HepG2 (cell line): Measurements from ENCODE around the gene SF3A2. TPM values are rescaled to one million over a fixed set of nuclear protein-coding genes. Genes with fewer than 3 reads are reported as not detected.

Experiments
- AKAP8 ChIP-seq: sonication (generic); formaldehyde crosslinking; IDR thresholded peaks from 2 replicates; pipeline ENCODE4 v1.5.1; 2020; ENCODE audit warnings: mild to moderate bottlenecking, missing genetic modification reagents
- CAMTA2 ChIP-seq: sonication (generic); formaldehyde crosslinking; IDR thresholded peaks from 2 replicates; pipeline ENCODE4 v1.4.0; 2020; ENCODE audit warnings: mild to moderate bottlenecking, missing genetic modification reagents, borderline replicate concordance
- CENPX ChIP-seq: sonication (generic); formaldehyde crosslinking; IDR thresholded peaks from 2 replicates; pipeline ENCODE4 v1.9.0; 2021; ENCODE audit warnings: mild to moderate bottlenecking, missing genetic modification reagents, moderate library complexity
- HIVEP1 ChIP-seq: sonication (generic); formaldehyde crosslinking; IDR thresholded peaks from 2 replicates; pipeline ENCODE4 v1.4.0; 2020; ENCODE audit warnings: mild to moderate bottlenecking, missing genetic modification reagents
- HNRNPK ChIP-seq: fragments of 200-400 bp; formaldehyde crosslinking; IDR thresholded peaks from 2 replicates; pipeline ENCODE4 v1.6.1; 2018; ENCODE audit warnings: low read length, low read depth, moderate library complexity, mild to moderate bottlenecking; ENCODE audit not compliant: poor library complexity, severe bottlenecking
- KDM4B ChIP-seq: sonication (generic); formaldehyde crosslinking; IDR thresholded peaks from 2 replicates; pipeline ENCODE4 v1.4.0; 2020; ENCODE audit warnings: missing genetic modification reagents
- NONO ChIP-seq, 2 experiments: fragments of 450-650 bp in 1 of 2; sonication (generic) in 1 of 2; formaldehyde crosslinking in 1 of 2; IDR thresholded peaks in 1 of 2; conservative IDR thresholded peaks in 1 of 2; 2 replicates each; pipeline versions ENCODE4 v1.6.1 to v1.8.0; 2017 to 2022; ENCODE audit warnings: mild to moderate bottlenecking in 1 of 2, missing genetic modification reagents in 1 of 2, moderate library complexity in 1 of 2
- SIX1 ChIP-seq: sonication (generic); formaldehyde crosslinking; IDR thresholded peaks from 2 replicates; pipeline ENCODE4 v1.4.0; 2020; ENCODE audit warnings: missing genetic modification reagents, borderline replicate concordance
- SP1 ChIP-seq, 2 experiments: fragments of 450-650 bp in 1 of 2; sonication (generic) in 1 of 2; formaldehyde crosslinking in 1 of 2; IDR thresholded peaks; 2 replicates each; pipeline versions ENCODE4 v1.4.0 to v1.6.1; 2016 to 2020; ENCODE audit warnings: missing genetic modification reagents in 1 of 2
- TAF15 ChIP-seq: fragments of 200-400 bp; formaldehyde crosslinking; IDR thresholded peaks from one replicate; pipeline ENCODE4 v1.6.1; 2018; ENCODE audit warnings: mild to moderate bottlenecking, low read depth, low read length; ENCODE audit not compliant: poor library complexity, severe bottlenecking
- ZBTB20 ChIP-seq: sonication (generic); formaldehyde crosslinking; IDR thresholded peaks from 2 replicates; pipeline ENCODE4 v1.8.1; 2023; ENCODE audit warnings: missing genetic modification reagents, low read depth, mild to moderate bottlenecking, borderline replicate concordance
- ZBTB7A ChIP-seq: sonication (generic); formaldehyde crosslinking; IDR thresholded peaks from 2 replicates; pipeline ENCODE4 v1.8.0; 2022; ENCODE audit warnings: mild to moderate bottlenecking, missing genetic modification reagents
- ZFY ChIP-seq: sonication (generic); formaldehyde crosslinking; IDR thresholded peaks from 2 replicates; pipeline ENCODE4 v1.4.0; 2020; ENCODE audit warnings: missing genetic modification reagents
- ZNF12 ChIP-seq: sonication (generic); formaldehyde crosslinking; IDR thresholded peaks from 2 replicates; pipeline ENCODE4 v1.5.0; 2020; ENCODE audit warnings: missing genetic modification reagents
- ZNF431 ChIP-seq: sonication (generic); formaldehyde crosslinking; IDR thresholded peaks from 2 replicates; pipeline ENCODE4 v1.9.0; 2022; ENCODE audit warnings: missing genetic modification reagents, low read depth, mild to moderate bottlenecking, borderline replicate concordance
- ZNF547 ChIP-seq: sonication (generic); formaldehyde crosslinking; IDR thresholded peaks from 2 replicates; pipeline ENCODE4 v1.5.1; 2020; ENCODE audit warnings: mild to moderate bottlenecking, missing genetic modification reagents
- ZNF614 ChIP-seq: IDR thresholded peaks from 2 replicates; pipeline ENCODE4 v1.6.1; 2018; ENCODE audit warnings: missing biosample characterization, missing genetic modification reagents, inconsistent platforms, borderline replicate concordance
- ZZZ3 ChIP-seq: sonication (generic); formaldehyde crosslinking; IDR thresholded peaks from 2 replicates; pipeline ENCODE4 v1.4.0; 2020; ENCODE audit warnings: missing genetic modification reagents, mild to moderate bottlenecking, borderline replicate concordance
- polyA plus RNA-seq, 8 experiments: library from polyadenylated mRNA; depleted of rRNA in 3 of 8; stranded (reverse) in 7 of 8; unstranded in 1 of 8; fragments of >200 nt; fragmentation: Illumina TruSeq in 4 of 8; extraction: Trizol in 4 of 8; gene quantifications; 2 replicates each; pipeline versions ENCODE4 v1.2.1 to v1.2.3, GENCODE V29; 2011 to 2016; ENCODE audit warnings: low read depth in 4 of 8, missing spikeins in 1 of 8, mixed read lengths in 1 of 8; ENCODE audit not compliant: insufficient read depth in 1 of 8
- total RNA-seq, 5 experiments: library from RNA; depleted of rRNA; stranded (reverse); fragments of >200 nt; fragmentation: Illumina TruSeq; extraction: Trizol; gene quantifications; 2 replicates each; pipeline ENCODE4 v1.2.3, GENCODE V29; 2016; ENCODE audit warnings: low read depth in 1 of 5
- TF ChIP-seq, protein P1 (sequence below): IDR thresholded peaks from 2 replicates; pipeline ENCODE4 v1.6.1; 2016
- TF ChIP-seq, protein P2 (sequence below): sonication (generic); formaldehyde crosslinking; IDR thresholded peaks from 2 replicates; pipeline ENCODE4 v1.8.0; 2022; ENCODE audit warnings: mild to moderate bottlenecking, missing genetic modification reagents, moderate library complexity
- TF ChIP-seq, protein P3 (sequence below): IDR thresholded peaks from 2 replicates; pipeline ENCODE4 v1.4.0; 2020; ENCODE audit warnings: mild to moderate bottlenecking, missing genetic modification reagents
- TF ChIP-seq, protein P4 (sequence below): sonication (generic); formaldehyde crosslinking; IDR thresholded peaks from 2 replicates; pipeline ENCODE4 v1.5.0; 2020; ENCODE audit warnings: mild to moderate bottlenecking, low read depth, missing genetic modification reagents, borderline replicate concordance

Gene SF3A2
- total and polyA plus RNA-seq, 2 of the 13 experiments (the other 11 are each of a cell fraction or from before 2014, with no cell fraction given), result 8.6 to 8.8 TPM

- TF ChIP-seq, protein P1, sequence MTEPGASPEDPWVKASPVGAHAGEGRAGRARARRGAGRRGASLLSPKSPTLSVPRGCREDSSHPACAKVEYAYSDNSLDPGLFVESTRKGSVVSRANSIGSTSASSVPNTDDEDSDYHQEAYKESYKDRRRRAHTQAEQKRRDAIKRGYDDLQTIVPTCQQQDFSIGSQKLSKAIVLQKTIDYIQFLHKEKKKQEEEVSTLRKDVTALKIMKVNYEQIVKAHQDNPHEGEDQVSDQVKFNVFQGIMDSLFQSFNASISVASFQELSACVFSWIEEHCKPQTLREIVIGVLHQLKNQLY (CRISPR knock-in tag), result peak; percentile 50; the same call in 1 of the 2 replicates
- TF ChIP-seq ZNF431 (CRISPR knock-in tag), result peak; percentile 81
- peak; percentile 91; the same call in 1 of the 2 replicates for TF ChIP-seq ZBTB20
- TF ChIP-seq CAMTA2 (CRISPR knock-in tag), result 0 out of 2 replicates have a peak, but pooled peaks have one; percentile 34
- TF ChIP-seq AKAP8 (CRISPR knock-in tag), result 0 out of 2 replicates have a peak, but pooled peaks have one; percentile 68
- TF ChIP-seq ZBTB7A, result peak; percentile 86
- no peak for TF ChIP-seq KDM4B (CRISPR knock-in tag)
- no peak for TF ChIP-seq CENPX (CRISPR knock-in tag)
- TF ChIP-seq ZNF12 (CRISPR knock-in tag), result no peak
- TF ChIP-seq SP1 (IDR thresholded peaks at IDR 0.05), result no peak
- TF ChIP-seq SP1 (CRISPR knock-in tag; IDR thresholded peaks at IDR 0.05), result peak; percentile 26; the same call in 1 of the 2 replicates
- TF ChIP-seq ZNF547 (CRISPR knock-in tag), result peak; percentile 72
- TF ChIP-seq, protein P2, sequence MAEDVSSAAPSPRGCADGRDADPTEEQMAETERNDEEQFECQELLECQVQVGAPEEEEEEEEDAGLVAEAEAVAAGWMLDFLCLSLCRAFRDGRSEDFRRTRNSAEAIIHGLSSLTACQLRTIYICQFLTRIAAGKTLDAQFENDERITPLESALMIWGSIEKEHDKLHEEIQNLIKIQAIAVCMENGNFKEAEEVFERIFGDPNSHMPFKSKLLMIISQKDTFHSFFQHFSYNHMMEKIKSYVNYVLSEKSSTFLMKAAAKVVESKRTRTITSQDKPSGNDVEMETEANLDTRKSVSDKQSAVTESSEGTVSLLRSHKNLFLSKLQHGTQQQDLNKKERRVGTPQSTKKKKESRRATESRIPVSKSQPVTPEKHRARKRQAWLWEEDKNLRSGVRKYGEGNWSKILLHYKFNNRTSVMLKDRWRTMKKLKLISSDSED (CRISPR knock-in tag), result no peak
- TF ChIP-seq NONO (IDR thresholded peaks at IDR 0.05), result no peak
- peak; percentile 72 for TF ChIP-seq NONO (CRISPR knock-in tag; conservative IDR thresholded peaks at IDR 0.05)
- TF ChIP-seq, protein P3, sequence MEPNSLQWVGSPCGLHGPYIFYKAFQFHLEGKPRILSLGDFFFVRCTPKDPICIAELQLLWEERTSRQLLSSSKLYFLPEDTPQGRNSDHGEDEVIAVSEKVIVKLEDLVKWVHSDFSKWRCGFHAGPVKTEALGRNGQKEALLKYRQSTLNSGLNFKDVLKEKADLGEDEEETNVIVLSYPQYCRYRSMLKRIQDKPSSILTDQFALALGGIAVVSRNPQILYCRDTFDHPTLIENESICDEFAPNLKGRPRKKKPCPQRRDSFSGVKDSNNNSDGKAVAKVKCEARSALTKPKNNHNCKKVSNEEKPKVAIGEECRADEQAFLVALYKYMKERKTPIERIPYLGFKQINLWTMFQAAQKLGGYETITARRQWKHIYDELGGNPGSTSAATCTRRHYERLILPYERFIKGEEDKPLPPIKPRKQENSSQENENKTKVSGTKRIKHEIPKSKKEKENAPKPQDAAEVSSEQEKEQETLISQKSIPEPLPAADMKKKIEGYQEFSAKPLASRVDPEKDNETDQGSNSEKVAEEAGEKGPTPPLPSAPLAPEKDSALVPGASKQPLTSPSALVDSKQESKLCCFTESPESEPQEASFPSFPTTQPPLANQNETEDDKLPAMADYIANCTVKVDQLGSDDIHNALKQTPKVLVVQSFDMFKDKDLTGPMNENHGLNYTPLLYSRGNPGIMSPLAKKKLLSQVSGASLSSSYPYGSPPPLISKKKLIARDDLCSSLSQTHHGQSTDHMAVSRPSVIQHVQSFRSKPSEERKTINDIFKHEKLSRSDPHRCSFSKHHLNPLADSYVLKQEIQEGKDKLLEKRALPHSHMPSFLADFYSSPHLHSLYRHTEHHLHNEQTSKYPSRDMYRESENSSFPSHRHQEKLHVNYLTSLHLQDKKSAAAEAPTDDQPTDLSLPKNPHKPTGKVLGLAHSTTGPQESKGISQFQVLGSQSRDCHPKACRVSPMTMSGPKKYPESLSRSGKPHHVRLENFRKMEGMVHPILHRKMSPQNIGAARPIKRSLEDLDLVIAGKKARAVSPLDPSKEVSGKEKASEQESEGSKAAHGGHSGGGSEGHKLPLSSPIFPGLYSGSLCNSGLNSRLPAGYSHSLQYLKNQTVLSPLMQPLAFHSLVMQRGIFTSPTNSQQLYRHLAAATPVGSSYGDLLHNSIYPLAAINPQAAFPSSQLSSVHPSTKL (CRISPR knock-in tag), result peak; percentile 48; the same call in 1 of the 2 replicates
- TF ChIP-seq, protein P4, sequence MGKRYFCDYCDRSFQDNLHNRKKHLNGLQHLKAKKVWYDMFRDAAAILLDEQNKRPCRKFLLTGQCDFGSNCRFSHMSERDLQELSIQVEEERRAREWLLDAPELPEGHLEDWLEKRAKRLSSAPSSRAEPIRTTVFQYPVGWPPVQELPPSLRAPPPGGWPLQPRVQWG (CRISPR knock-in tag), result no peak
- no peak for TF ChIP-seq TAF15
- TF ChIP-seq SIX1 (CRISPR knock-in tag), result no peak
- TF ChIP-seq HIVEP1 (CRISPR knock-in tag), result no peak; the same call in none of the 2 replicates
- no peak for TF ChIP-seq ZNF614 (CRISPR knock-in tag)
- no peak for TF ChIP-seq HNRNPK
- peak; percentile 84 for TF ChIP-seq ZFY (CRISPR knock-in tag)
- 0 out of 2 replicates have a peak, but pooled peaks have one; percentile 49 for TF ChIP-seq ZZZ3
Measured at GRCh38 chr19:2212861-2213711, 23.5 kb upstream of the SF3A2 start (continued).
